Hepatocyte (in vitro differentiated cells): Measurements from ENCODE around the gene CLSTN1.

Experiments
- EZH2 ChIP-seq: fragments of 200-600 bp; sonication (generic); IDR thresholded peaks from 2 replicates; pipeline ENCODE4 v1.6.1; 2016; ENCODE audit warnings: antibody characterized with exemption, mild to moderate bottlenecking, borderline replicate concordance
- TF ChIP-seq, protein P1 (sequence below): fragments of 200-600 bp; sonication (generic); IDR thresholded peaks from 2 replicates; pipeline ENCODE4 v1.5.1; 2016; ENCODE audit warnings: antibody characterized with exemption, mild to moderate bottlenecking; ENCODE audit not compliant: poor library complexity

DNA sequence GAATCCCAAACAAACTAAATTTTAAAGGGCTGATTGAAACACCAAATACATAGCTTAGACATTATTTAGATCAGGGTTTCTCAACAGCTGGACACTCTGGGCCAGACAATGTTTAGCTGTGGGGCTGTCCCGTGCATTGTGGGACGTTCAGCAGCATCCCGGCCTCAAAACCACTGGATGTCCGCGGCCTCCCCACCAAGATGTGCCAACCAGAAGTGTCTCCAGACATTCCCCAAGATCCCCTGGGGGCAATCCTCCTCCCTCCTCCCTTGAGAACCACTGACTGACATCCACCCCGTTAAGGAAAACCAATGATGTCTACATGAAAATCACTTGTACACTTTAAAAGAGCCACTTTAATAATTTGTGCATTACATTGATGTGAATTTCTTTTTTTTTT is 38.4 kb downstream of the CLSTN1 start:
- TF ChIP-seq, protein P1, sequence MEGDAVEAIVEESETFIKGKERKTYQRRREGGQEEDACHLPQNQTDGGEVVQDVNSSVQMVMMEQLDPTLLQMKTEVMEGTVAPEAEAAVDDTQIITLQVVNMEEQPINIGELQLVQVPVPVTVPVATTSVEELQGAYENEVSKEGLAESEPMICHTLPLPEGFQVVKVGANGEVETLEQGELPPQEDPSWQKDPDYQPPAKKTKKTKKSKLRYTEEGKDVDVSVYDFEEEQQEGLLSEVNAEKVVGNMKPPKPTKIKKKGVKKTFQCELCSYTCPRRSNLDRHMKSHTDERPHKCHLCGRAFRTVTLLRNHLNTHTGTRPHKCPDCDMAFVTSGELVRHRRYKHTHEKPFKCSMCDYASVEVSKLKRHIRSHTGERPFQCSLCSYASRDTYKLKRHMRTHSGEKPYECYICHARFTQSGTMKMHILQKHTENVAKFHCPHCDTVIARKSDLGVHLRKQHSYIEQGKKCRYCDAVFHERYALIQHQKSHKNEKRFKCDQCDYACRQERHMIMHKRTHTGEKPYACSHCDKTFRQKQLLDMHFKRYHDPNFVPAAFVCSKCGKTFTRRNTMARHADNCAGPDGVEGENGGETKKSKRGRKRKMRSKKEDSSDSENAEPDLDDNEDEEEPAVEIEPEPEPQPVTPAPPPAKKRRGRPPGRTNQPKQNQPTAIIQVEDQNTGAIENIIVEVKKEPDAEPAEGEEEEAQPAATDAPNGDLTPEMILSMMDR, result no peak
- no peak for TF ChIP-seq EZH2
